HG02623 (cell line): Measurements from ENCODE around the gene IL18RAP.

ENCODE experiments used
- ATAC-seq: cut with Tn5 transposase; IDR thresholded peaks from one replicate; pipeline ENCODE4 v1.9.1; 2021; ENCODE audit warnings: moderate library complexity; ENCODE audit not compliant: unreplicated experiment

The IL18RAP gene

DNA sequence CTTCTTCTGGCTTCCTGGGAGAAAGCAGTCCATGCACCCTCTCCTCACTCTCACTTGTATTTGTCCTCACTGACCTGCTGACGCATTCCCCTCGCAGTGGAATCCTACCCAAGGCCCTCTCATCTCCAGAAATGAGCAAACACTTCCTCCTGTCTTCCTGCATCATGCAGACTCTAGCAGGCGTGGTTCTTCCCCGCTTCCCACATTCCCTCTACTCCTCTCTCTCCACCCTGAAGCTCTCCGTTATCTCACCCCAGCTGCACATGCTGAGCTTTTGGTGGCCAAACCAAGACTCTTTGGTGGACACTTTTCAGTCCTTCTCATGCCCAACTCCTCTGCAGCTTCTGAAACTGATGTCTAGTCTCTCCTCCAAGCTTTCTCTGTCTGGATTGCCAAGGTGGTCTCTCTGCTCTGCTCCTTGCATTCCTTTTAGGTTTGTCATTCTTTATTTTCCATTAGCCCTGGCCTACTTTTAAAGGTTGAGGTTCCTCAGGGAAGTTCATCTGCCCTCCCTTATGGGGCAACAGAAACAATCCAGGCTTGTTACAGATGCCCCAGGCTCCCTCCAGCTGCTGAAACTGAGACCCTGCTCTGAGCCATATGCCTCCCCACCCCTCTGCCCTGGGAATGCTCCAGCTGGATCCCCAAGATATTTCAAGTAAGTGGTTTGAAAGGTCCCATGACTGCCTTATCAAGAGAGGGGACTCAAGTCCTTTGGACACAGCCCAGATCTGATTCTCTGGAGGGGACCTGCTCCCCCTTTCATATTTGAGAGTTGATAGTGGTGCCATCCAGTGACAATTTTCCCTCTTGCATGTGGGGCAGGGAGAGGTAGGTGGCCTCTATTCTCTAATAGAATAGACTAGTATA, 835 bp upstream of the IL18RAP start:
- no peak for ATAC-seq

DNA sequence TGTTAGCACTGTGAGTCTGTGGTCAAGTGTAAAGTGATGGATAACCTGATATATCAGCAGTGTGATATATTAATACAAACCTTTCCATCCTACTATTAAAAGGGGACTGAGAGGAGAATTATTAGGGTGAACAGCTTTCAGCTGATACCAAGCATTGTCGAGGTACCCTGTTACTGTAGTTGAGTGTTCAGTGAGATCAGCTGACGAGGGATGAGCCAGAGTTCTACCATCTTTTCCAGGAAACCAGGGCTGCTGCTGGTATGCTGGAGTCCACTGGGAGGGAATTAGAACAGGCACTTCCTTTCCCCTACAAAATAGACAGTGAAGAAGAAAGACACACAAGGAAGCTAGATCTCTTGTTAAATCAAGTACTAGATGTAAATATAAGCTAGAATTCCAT, 408 bp downstream of the IL18RAP start:
- ATAC-seq: no peak

DNA sequence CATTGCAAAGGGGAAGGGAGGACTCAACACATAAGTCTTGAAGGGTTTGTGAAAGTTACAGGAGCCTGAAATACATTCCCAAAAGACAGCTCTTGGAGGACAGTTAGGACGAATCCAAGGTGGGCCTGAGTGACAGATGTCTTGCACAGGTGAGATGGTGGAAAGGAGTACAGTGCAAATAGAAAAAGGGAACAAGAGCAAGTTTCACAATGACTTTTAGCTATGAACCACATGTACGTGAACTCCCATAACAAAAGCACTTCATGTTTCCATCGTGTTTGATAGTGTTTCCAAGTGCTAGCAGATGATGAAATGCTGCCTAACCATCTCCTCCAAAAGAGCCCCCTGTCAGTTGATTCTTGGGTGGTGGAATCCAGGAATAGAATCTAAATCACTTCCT, 1.8 kb downstream of the IL18RAP start:
- ATAC-seq: peak; percentile 86

DNA sequence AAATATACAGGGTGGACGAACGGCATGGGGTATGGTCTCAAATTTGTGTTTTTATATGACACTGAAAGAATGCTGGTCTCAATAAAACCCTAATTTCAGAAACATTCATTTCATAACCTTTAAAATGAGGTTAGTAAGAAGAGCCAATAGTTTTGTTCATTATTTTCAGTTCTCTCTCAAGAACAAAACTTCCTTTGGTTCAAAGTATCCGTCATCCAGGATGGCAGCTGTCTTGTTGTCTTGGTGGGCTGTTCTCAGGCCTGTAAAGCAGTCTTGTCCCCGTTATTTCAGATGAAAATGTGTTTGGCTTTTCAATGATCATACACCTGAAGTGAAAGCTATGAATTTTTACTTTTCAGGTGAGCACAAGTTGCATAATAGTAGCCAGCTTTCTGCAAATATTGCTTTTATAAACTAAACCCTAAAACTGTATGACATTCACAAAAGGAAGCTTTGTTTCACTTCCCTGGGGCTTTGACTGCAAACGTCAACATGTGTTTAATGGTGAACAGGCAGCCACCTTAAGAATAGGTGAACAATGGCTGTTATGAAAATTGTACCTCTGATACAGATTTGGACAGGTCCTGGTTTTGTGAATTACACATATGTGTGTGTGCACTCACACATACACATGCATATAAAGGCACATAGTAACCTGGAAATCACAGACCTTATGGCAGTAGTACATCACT, 2.6 kb downstream of the IL18RAP start:
- no peak for ATAC-seq

DNA sequence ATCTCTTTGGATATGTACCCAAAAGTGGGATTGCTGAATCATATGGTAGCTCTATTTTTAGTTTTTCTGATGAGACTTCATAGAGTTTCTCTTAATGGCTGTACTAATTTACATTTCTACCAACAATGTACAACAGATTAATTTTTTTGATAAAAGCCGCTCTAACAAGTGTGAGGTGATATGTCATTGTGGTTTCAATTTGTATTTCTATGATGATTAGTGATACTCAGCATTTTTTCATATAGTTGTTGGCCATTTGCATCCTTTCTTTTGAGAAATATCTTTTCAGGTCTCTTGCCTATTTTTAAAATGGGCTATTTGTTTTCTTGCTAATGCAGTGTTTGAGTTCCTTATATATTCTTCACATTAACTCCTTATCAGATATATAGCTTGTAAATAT, 4.3 kb downstream of the IL18RAP start:
- ATAC-seq: no peak

DNA sequence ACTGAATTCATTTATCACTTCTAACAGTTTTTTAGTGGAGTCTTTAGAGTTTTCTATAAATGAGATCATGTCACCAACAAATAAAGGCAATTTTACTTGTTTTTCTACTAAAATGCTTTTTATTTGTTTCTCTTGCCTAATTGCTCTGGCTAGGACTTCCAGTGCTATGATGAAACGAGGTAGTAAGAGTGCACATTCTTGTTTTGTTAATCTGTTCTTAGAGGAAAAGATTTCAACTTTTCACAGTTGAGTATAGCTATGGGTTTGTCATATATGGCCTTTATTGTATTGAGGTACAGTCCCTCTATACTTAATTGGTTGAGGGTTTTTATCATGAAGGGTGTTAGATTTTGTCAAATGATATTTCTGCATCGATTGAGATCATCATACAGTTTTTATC, 5.6 kb downstream of the IL18RAP start:
- no peak for ATAC-seq

DNA sequence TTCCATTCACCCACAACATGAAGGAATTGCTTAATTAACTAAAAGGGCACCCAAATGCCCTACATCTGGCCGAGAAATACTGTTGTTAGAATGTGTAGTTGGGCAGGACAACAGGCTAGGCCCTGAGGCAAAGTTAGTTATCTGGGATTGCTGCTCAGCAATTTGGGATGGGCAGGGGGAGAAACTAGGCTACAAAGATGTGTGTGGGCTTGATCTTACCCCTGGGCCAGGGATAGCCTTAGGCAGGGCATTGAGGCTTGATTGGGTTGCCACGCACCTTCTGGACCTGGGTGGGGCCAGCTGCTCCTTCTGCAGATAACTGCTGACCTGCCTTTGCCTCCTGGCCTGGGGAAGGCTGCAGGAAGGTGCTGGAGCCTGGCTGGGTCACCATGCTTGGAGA, 9.4 kb downstream of the IL18RAP start:
- ATAC-seq: no peak

DNA sequence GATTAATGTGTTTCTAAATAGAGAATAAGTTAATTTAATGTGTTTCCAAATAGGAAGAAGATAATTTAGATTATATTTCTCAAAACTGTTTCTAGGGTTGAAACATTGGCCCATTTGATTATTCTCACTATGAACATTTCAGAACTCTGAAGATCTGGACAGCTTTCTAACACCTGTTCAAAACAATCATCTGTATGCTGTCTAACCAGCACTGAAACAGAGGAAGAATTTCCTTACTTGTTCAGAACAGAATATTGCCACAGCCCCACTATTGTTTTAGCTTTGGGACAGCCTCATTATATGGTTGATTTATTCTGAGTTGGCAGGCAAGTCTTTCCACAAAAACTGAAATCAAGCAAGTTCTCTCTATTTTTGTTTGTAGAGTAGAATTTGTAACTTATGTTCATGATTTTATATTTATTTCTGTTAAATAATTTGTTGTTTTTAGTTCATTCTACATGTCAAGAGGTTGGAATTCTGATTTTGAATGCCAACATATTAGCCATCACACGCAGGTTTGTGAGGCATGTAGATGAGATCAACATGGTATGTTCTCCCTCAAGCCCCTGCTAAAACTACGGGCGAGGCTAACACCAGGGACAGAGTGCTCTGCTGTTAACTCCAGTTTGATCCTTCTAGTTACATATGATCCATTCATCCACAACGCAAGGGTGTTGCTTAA, 11.2 kb downstream of the IL18RAP start:
- ATAC-seq: no peak

DNA sequence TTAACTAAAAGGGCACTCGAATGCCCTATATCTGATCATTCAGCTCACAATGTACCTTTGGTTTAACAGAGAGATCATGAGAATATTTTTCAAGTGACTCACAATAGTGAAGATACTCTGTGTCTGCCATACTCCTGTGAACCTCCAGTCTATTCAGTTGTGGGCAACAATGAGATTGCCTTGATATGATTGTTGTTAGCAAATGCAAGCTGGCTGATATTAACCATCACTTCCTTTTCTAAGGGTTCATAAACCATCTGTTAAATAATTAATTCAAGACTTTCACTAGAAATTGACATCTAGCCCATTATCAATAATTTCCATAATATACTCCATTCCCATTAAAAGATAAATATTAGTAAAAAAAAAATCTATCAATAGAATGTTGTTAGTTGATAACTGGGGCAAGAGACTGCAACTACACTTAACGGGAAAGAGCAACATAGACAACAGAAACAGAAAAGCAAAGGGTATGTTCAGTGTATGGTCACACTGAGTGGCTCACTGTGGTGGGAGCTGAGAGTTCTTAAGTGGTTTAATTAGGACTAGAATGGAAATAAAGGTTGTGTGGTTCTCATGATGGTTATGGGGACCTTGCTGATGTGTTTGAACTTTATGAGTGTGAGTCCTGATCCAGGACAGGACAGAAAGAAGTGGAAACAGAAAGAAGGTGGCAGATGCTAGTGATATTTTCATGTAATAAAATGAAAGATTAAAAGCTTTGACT, 11.9 kb downstream of the IL18RAP start:
- peak; percentile 54 for ATAC-seq

DNA sequence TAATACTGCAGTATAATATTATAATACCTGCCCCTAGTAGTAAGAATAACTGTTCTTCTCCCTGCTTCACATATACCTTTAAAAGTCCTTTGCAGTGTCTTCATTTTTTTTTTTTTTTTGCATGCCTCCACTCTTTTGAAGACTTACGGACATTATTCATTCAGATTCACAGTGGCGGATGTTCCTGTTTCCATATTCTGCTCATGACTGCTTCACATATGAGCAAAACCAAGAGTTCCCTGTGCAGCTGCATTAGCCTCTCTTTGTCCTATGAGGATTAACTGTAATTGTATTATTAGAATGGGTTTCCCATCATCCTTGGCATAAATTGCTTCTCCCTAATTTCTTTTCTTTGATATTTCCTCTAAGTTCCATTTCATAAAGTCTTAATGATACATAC, 12.8 kb downstream of the IL18RAP start:
- ATAC-seq: no peak

DNA sequence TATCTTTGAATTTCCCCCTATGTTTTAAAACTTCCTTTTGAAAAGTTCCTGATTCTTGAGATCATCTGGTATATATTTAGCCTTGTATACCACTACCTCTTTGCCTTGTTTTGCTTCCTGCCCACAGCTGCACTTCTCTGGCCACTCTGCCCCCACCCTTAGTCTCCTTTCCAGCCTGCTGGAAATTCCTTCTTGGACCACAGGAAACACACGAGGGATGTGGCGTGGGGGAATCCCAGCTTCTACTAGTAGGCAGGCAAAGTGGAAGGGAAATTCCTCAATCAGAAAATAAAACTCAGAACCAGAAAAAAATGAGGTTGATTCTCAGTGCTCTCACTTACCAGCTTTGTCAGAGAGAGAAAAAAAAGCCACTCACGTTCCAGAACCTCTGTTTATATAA, 13.4 kb downstream of the IL18RAP start:
- no peak for ATAC-seq

DNA sequence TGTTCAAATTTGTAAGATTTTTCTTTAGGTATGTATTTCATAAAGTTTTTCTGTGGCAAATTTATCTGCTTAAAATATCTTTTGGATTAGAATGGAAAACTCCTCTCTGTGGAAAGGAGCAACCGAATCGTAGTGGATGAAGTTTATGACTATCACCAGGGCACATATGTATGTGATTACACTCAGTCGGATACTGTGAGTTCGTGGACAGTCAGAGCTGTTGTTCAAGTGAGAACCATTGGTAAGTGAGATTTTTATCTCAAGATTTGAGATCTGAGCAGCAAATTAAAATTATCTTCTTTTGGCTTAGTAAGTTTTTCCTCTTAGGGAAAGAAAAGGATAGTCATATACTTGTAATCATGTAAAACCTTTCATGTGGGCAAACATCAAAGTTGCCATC, 14.2 kb downstream of the IL18RAP start:
- no peak for ATAC-seq

DNA sequence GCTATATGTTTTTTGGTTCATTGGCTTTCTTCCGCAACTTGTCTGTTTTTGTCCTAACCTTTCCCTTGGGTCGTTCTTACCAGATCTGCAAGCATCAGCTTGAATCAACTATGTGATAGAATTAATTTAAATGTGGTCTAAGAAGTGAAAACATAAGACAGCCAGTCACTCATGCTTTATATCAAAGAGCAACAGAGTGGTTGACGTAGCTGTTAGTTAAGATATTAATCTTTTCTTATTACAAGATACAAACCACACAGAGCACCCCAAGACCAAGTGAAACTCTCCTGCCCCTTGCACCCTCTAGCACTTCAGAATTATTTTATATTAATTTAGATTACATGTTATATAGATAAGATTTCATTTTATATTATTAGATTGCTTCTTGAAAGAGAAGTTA, 15.2 kb downstream of the IL18RAP start:
- no peak for ATAC-seq

DNA sequence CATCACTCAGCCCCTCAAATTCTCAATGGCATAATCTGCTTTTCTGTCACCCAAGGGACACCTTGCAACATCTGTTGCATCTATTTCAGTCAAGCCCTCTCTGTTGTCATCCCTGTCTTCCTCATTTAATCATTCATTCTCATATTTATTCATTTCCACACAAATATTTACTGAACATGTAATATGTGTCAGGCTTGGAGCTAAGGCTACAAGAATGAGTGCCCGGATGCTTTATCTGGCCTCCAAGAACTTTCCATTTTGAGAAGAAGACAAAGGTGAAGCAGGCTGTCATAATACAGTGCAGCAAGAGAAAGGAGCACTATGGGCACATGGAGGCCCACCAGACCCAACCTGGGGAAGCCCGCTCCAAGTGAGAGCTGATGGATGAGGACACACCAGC, 15.6 kb downstream of the IL18RAP start:
- no peak for ATAC-seq

DNA sequence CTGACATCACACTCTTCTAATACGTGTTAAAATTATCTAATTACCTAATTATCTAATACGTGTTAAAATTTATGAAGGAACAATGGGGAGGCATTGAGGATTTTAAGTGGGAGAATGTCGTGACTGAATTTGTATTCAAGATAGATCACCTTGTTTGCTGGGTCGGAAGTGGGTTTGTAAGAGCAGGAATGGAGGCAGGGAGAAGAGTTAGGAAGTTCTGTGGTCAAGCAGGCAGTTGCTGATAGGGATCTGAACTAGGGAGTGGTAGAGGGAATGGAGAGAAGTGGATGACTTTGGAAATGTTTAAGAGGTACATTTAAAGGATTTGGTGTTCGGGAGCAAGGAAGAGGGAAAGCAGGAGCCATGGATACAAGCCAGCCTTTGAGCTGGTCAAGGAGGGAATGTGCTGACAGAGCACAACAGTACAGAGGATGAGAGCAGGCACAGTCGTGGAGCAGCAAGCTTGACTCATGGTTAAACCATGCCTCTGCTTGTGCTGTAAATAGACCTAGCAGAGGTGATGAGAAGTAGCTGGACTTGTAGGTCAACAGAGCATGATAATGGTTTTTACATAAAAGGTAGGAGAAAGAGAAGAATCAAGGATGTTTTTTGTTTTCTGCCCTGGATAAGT, 16.2 kb downstream of the IL18RAP start:
- no peak for ATAC-seq

DNA sequence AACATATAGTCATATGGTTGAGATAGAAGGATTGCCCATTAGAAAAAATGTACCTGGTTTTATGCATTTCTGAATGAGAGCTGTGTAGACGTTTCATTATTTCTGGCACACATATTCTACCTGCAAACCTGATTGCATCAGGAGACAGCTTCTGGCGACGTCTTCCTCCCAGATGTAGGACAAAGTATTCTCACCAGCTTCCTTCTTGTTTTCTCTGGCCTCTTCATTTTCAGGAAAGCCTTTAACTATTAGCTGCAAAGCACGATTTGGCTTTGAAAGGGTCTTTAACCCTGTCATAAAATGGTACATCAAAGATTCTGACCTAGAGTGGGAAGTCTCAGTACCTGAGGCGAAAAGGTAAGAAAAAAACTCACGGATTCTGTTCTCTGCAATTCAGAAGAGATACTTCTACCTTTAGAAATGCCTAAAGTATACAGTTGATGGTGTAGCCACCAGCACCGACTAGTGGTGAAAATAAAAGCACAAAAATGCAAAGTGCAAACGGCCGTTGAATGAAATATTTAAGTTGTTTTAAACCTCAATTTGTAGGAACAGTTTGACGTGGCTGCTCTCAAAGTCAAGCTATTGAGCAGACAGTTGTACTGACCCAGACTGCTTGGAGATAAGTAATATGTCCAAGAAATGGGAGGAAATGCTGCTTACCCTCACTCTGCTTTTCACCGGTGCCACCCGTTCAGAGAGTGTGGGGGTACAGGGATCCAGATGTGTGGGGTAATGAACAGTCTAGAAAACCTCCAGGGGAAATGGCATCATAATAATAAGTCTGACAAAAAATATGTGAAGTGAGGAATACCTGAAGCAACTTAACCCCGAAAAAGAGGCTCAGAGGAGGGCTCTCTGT, 20.2 kb downstream of the IL18RAP start:
- ATAC-seq: peak; percentile 68

DNA sequence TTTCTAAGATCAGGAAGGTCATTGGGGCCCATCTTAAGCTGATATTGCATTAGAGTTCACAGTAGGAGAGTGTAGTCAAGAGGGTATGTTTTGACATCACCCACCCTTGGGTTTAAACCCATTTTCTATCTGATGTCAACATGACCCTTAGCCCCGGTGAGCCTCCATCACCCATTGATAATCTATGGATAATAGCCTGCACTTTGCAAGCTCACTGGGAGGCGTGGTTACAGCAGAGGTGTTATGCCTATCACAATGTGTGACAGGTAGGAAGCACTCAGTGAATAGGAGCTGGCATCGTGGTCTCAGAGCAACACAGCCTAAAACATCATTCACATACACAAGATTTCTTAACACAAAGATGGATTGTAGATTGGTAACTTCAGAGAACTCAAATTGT, 21.3 kb downstream of the IL18RAP start:
- ATAC-seq: no peak

DNA sequence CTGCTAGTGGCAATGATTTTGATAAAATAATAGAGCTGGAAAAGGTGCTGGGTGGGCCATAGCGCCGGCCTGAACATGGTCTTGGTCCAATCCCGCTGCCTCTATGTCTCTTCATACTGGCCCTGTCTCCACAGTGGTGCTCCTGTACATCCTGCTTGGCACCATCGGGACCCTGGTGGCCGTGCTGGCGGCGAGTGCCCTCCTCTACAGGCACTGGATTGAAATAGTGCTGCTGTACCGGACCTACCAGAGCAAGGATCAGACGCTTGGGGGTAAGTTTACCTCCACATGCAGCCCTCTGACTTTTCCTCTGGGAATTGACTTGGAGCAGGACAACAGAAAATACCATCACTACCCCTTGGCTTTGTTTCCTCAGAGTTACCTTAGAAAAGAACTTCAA, 24.0 kb downstream of the IL18RAP start:
- ATAC-seq: no peak

DNA sequence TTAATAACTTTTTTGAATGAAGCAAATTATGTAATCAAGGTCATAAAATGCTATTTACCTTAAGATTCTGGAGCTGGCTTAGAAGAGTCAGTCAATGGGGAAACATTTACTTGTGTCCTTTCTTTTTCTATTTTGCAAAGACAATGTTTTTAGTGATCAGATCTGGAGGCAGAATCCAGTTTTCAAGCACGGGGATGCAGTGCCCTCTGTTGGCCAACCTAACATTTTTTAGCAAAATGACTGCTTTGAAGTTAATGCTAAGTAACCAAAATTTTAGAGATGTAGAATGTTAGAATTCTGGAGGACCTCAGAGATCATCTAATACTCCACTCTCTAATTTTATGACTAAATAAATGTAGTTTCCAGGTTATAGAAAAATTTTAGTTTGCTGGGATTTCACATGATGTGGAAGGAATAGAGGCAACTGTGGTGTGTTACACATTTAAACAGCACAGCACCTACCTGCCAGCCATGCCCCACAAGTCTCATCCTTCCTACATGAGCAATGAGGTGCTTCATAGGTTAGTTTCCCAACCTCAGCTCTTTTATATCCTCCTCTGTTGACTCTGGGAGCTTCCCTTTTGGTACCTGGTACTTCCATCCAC, 26.5 kb downstream of the IL18RAP start:
- ATAC-seq: no peak
